ENCODE measurements around the gene CSNK1G2. TPM values are rescaled to one million over a fixed set of nuclear protein-coding genes. Genes with fewer than 3 reads are reported as not detected.

Gene CSNK1G2
- total and polyA plus RNA-seq, 2 of the 13 experiments (the other 11 are each of a cell fraction or from before 2014, with no cell fraction given), result 53.8 to 72.5 TPM

- no peak for TF ChIP-seq CERS6 (CRISPR knock-in tag; IDR thresholded peaks at IDR 0.05)
- no peak for TF ChIP-seq BCLAF1 (IDR thresholded peaks at IDR 0.05)
- no peak for TF ChIP-seq ZNF253 (CRISPR knock-in tag; IDR thresholded peaks at IDR 0.05; ENCODE audit: borderline replicate concordance)
- TF ChIP-seq MYNN (CRISPR knock-in tag; IDR thresholded peaks at IDR 0.05; ENCODE audit: low read depth), result no peak
- TF ChIP-seq ZNF652 (CRISPR knock-in tag; IDR thresholded peaks at IDR 0.05; ENCODE audit: borderline replicate concordance, low read depth), result no peak
- peak; percentile 57; the same call in 1 of the 2 replicates for TF ChIP-seq ELF4 (CRISPR knock-in tag; IDR thresholded peaks at IDR 0.05; ENCODE audit: borderline replicate concordance)
- TF ChIP-seq POLR2AphosphoS2 (IDR thresholded peaks at IDR 0.05; ENCODE audit: low read depth, low read length), result no peak
- TF ChIP-seq CCAR2 (optimal IDR thresholded peaks at IDR 0.05; ENCODE audit: low read depth, low read length), result no peak
- TF ChIP-seq CREB1 (IDR thresholded peaks at IDR 0.05), result no peak
- no peak for TF ChIP-seq CREB1 (CRISPR knock-in tag; IDR thresholded peaks at IDR 0.05)
- no peak for TF ChIP-seq ZNF547 (CRISPR knock-in tag; IDR thresholded peaks at IDR 0.05)
- peak; percentile 91 for TF ChIP-seq ZNF281 (CRISPR knock-in tag; IDR thresholded peaks at IDR 0.05; ENCODE audit: borderline replicate concordance)
- TF ChIP-seq NFATC3 (CRISPR knock-in tag; IDR thresholded peaks at IDR 0.05), result no peak
- no peak for TF ChIP-seq ZFYVE20 (CRISPR knock-in tag; IDR thresholded peaks at IDR 0.05; ENCODE audit: borderline replicate concordance, low read depth)
- TF ChIP-seq ZNF564 (CRISPR knock-in tag; IDR thresholded peaks at IDR 0.05), result no peak
- no peak for TF ChIP-seq PRDM4 (CRISPR knock-in tag; IDR thresholded peaks at IDR 0.05; ENCODE audit: borderline replicate concordance)
- no peak for TF ChIP-seq DR1 (CRISPR knock-in tag; IDR thresholded peaks at IDR 0.05)
- TF ChIP-seq MIXL1 (CRISPR knock-in tag; IDR thresholded peaks at IDR 0.05), result no peak
- no peak for TF ChIP-seq NFKBIZ (CRISPR knock-in tag; IDR thresholded peaks at IDR 0.05)
- no peak for TF ChIP-seq ZNF644 (CRISPR knock-in tag; IDR thresholded peaks at IDR 0.05; ENCODE audit: low read depth)
- peak; percentile 71; the same call in 1 of the 2 replicates for TF ChIP-seq ZNF740 (CRISPR knock-in tag; IDR thresholded peaks at IDR 0.05)
These were observed 1.3 kb downstream of the CSNK1G2 start (continued) for GRCh38 chr19:1942078-1942933.
